GM10266 (cell line): ENCODE data around the gene SETD9.
A peak's percentile ranks its signal among the peaks of the same experiment; 100 is the strongest.

ENCODE experiments used
- DNase-seq: peaks from one replicate; pipeline ENCODE4 v3.0.0; 2012; ENCODE audit errors: extremely low spot score
- TF ChIP-seq, protein P1 (sequence below): IDR thresholded peaks from 2 replicates; pipeline ENCODE4 v1.5.1; 2012; ENCODE audit warnings: mild to moderate bottlenecking, low read depth; ENCODE audit not compliant: control insufficient read depth, insufficient read depth; ENCODE audit errors: missing control alignments

The SETD9 gene

DNA sequence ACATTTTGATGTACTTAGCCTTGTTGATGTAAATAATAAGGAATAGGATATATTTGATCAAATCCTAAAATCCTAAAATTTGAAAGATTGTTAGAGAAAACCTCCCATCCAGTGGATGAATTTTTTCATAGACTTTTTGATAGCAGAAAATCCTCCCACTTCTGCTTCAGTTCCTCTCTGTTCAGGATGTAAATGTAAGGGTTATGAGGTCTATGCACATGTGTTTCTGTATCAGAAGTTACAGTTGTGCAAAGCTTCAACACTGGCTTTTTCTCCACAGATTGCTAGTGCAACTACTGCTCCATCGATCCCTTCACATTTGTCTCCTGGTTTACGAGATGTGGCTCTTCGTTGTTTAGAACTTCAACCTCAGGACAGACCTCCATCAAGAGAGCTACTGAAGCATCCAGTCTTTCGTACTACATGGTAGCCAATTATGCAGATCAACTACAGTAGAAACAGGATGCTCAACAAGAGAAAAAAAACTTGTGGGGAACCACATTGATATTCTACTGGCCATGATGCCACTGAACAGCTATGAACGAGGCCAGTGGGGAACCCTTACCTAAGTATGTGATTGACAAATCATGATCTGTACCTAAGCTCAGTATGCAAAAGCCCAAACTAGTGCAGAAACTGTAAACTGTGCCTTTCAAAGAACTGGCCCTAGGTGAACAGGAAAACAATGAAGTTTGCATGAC, 16.0 kb upstream of the SETD9 start:
- DNase-seq = no peak
- TF ChIP-seq, protein P1, sequence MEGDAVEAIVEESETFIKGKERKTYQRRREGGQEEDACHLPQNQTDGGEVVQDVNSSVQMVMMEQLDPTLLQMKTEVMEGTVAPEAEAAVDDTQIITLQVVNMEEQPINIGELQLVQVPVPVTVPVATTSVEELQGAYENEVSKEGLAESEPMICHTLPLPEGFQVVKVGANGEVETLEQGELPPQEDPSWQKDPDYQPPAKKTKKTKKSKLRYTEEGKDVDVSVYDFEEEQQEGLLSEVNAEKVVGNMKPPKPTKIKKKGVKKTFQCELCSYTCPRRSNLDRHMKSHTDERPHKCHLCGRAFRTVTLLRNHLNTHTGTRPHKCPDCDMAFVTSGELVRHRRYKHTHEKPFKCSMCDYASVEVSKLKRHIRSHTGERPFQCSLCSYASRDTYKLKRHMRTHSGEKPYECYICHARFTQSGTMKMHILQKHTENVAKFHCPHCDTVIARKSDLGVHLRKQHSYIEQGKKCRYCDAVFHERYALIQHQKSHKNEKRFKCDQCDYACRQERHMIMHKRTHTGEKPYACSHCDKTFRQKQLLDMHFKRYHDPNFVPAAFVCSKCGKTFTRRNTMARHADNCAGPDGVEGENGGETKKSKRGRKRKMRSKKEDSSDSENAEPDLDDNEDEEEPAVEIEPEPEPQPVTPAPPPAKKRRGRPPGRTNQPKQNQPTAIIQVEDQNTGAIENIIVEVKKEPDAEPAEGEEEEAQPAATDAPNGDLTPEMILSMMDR = no peak

DNA sequence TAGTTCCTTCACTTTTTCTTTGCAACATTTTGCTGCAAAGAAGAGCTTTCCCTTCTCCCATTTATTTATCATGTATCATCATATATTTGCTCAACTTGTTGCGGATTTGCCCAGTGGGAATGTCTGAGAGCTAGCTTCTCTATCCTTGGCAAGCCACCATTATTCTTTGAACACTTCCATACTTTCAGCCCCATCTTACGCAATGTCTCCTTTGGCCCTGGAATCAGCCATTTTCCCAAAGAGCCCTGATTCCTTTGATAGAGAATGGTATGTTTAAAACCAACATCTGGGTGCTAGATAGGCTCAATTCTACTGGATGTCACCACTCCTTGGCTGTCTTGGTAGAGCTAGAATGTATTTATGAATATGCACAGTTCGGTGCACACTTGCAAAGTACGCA, 12.6 kb upstream of the SETD9 start:
- TF ChIP-seq, protein P1 = no peak
- no peak for DNase-seq

DNA sequence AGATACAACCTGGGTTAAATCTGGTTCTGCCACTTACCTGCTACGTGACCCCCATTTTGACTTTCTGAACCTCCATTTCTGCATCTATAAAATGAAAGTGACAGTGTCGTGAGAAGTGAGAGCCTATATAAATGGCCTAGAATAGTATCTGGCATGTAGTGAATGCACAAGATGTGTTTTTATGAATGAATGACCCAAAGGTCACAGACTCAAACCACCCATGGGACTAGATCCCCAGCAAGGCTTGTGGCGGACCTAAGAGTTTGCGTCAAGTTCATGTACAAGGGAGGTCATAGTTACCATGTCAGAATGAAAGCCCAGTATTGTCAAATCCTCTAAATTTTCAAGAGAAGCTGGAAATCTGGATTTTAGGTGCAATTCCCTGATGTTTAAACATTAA, 11.2 kb upstream of the SETD9 start:
- no peak for DNase-seq
- TF ChIP-seq, protein P1 = no peak

DNA sequence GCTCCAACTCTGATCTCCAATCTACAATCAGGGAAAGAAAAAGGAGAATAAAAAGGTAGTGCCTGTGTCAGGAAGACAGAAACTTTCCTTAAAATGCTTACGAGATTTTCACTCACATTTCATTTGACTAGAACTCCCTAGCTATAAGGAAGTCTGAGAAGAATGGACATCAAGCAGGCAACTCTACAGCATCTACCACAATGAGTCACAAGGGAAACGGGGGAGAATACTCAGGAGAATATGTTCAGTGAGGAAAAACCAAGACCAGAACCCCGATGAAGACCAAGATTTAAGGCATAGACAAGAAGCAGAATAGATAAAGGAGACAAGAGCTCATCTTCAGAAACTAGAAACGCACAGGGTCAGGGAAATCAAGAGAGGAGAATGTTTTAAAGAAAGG, 9.0 kb upstream of the SETD9 start:
- no peak for DNase-seq
- TF ChIP-seq, protein P1 = no peak

DNA sequence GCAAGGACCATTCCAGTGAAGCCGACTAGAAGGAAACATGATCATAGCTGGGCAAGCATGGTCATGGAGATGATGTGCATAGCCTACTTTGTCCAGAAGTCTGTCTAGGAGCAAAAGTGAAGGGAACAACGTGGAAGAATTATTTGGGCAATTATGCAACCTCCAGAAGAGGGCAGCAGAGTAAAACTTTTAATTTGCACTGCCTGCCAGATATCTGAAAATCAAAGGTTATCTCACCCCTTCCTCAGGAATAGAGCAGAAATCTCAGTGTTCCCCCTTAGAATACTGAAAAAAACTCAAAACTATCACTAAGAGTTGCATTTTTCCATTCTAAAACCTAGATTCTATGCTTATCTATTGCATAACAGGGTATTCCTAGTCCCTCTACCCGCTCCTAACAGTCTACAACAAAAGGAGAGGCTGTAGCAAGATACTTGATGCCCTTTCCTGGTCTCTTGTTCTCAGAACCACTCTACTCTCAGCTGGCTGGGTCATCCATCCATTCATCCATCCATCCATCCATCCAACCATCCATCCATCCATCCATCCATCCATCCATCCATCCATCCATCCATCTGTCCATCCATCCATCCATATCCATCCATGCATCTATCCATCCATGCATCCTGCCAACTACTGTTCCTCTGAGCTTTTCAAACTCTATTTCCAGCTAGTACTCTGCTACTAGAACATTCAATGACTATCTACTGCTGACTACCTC, 8.4 kb upstream of the SETD9 start:
- peak; percentile 38 for DNase-seq
- TF ChIP-seq, protein P1 = peak; percentile 67

DNA sequence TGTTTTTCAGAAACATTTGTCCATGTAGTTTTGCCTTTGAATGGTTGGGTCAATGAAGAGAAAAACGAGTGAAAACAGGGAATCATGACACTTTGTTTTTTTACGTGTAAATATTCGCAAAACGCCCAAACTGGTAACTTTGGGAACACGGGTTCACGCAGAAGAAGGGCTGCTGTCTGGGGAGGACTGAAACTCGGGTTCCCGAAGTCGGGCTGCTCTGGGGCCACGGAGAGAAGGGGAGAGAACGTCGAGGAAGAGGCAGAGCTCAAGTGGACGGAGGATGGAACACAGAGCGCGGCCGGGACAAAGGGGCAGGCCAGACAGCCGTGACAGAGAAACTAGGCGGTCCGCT, 478 bp upstream of the SETD9 start:
- DNase-seq = no peak
- TF ChIP-seq, protein P1 = no peak

DNA sequence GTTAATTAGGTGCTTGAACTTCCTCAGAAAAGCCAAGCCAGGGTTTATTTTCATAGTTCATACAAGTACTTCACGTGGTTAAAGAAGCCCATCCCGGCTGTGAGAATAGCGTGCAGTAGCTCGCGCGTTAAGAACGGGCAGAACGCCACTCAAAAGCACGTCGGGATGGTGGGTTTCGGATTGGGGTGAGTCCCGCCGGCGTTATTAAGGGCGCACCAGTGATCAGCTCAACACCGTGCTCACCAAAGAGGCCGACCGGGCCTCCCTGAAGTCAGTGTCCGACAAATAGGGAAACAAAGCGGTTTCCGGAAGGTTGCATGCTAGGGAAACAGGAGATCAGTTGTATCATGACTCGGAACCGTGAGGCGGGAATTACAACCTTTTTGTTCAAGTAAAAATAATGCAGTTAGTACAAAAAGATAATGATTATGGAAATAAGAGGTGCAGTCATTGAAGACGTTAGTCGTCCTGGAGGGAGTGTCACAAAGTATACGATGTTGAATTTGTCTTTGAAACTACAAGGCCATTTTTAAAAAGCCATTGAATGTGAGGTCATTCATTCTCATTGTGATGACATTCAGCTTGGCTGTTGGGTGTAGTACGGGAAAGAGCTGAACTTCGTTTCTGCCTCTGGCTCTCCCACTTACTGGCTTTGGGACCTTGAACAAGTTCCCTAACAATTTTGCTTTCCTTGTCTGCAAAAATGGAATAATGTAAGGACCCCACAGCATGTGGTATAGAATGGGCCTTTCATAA, 992 bp downstream of the SETD9 start:
- peak; percentile 22 for DNase-seq
- TF ChIP-seq, protein P1 = no peak
